ENCODE results near the gene RAP2B. TPM values are rescaled to one million over a fixed set of nuclear protein-coding genes. Genes with fewer than 3 reads are reported as not detected.

RAP2B gene
- total and polyA plus RNA-seq, 2 donors (not counting 3 experiments of a cell fraction or from before 2014, with no cell fraction given): 8.3 to 27.5 TPM

GRCh38 chr3:153130312-153130977 lies 31.6 kb upstream of the RAP2B start:
- CTCF ChIA-PET: interaction anchor here (0.9 to 1.3 kb wide), 3 partner anchors 30 to 87 kb away, joined by 3 to 5 read pairs (median 3); no protein-coding TSS in a partner anchor
- intact Hi-C loops (cut with micrococcal nuclease): no loop called here
- POLR2A ChIA-PET: interaction anchor here (0.9 to 1.6 kb wide), 2 partner anchors 31 to 43 kb away, joined by 3 to 4 read pairs; no protein-coding TSS in a partner anchor
- dilution Hi-C loops (cut with MboI; ENCODE audit: extremely low pct_ligation_motif_present, low sequenced_read_pairs): no loop called here
- DNase-seq (ENCODE audit: low read depth, low spot score) (peak; percentile 71), FAIRE-seq (peak; percentile 74)
- Histone ChIP-seq H3K9me1 (replicated peaks; ENCODE audit: control insufficient read depth, extremely low read depth, insufficient read depth, low read length) (no peaks in the 10 kb centered on the region), H3K4me1 (ENCODE audit: control insufficient read depth, extremely low read depth, insufficient read depth, low read length) (peaks cover 10% of the 10 kb centered on the region), H3K36me3 (ENCODE audit: control insufficient read depth in 2 of 2, extremely low read depth in 1 of 2, insufficient read depth in 2 of 2, low read length in 2 of 2) (no peaks in the 10 kb centered on the region), H3K4me3 (replicated peaks in 1 of 3; ENCODE audit: insufficient read depth in 1 of 3, low read depth in 1 of 3, low read length in 3 of 3) (no peak overlapping the region), H3K4me2 (ENCODE audit: insufficient read depth, low read length) (peak overlapping the region; percentile 70), H4K20me1 (replicated peaks; ENCODE audit: control insufficient read depth, extremely low read depth, insufficient read depth, low read length) (no peaks in the 10 kb centered on the region), H3K27ac (ENCODE audit: insufficient read depth, low read depth, low read length) (peak overlapping the region; percentile 62), H3K27me3 (ENCODE audit: control insufficient read depth in 2 of 2, insufficient read depth in 2 of 2, low read length in 2 of 2) (no peaks in the 10 kb centered on the region), H3K79me2 (ENCODE audit: control insufficient read depth, insufficient read depth, low read length) (no peaks in the 10 kb centered on the region), H3K9me3 (replicated peaks; ENCODE audit: control insufficient read depth, insufficient read depth, low read length) (no peaks in the 10 kb centered on the region), H3K9ac (replicated peaks; ENCODE audit: extremely low read depth, insufficient read depth, low read length) (peak overlapping the region; percentile 61), H2AFZ (ENCODE audit: low read depth, low read length) (no peak overlapping the region)
- BruUV-seq (replicated peaks): TSS peak; percentile 64
- TF ChIP-seq JUN (IDR thresholded peaks at IDR 0.05; ENCODE audit: borderline replicate concordance, insufficient read depth, insufficient read length, low read depth) (peak; percentile 82), FOS (IDR thresholded peaks at IDR 0.05; ENCODE audit: borderline replicate concordance, insufficient read depth, low read length) (peak; percentile 89), GATA2 (IDR thresholded peaks at IDR 0.05; ENCODE audit: insufficient read depth, insufficient read length, low read depth, low read length) (no peak)

GRCh38 chr3:153137626-153138025 lies 24.4 kb upstream of the RAP2B start:
- no peaks in the 10 kb centered on the region for H4K20me1 ChIP-seq (replicated peaks; ENCODE audit: control insufficient read depth, extremely low read depth, insufficient read depth, low read length)
- no peak for DNase-seq (ENCODE audit: low read depth, low spot score)
- H3K36me3 ChIP-seq (ENCODE audit: control insufficient read depth in 2 of 2, extremely low read depth in 1 of 2, insufficient read depth in 2 of 2, low read length in 2 of 2): no peaks in the 10 kb centered on the region
- ChIA-PET POLR2A (no interaction called here), CTCF (no interaction called here)
- no peak overlapping the region for H3K9ac ChIP-seq (replicated peaks; ENCODE audit: extremely low read depth, insufficient read depth, low read length)
- no peak for FAIRE-seq
- BruUV-seq (replicated peaks): no TSS peak
- no peak for TF ChIP-seq GATA2 (IDR thresholded peaks at IDR 0.05; ENCODE audit: insufficient read depth, insufficient read length, low read depth, low read length)
- TF ChIP-seq FOS (IDR thresholded peaks at IDR 0.05; ENCODE audit: borderline replicate concordance, insufficient read depth, low read length): no peak
- TF ChIP-seq POLR2A (IDR thresholded peaks at IDR 0.05; ENCODE audit: low read depth, low read length): no peak
- no peak for TF ChIP-seq MYC (IDR thresholded peaks at IDR 0.05; ENCODE audit: low read depth, low read length)
- TF ChIP-seq, protein P1, sequence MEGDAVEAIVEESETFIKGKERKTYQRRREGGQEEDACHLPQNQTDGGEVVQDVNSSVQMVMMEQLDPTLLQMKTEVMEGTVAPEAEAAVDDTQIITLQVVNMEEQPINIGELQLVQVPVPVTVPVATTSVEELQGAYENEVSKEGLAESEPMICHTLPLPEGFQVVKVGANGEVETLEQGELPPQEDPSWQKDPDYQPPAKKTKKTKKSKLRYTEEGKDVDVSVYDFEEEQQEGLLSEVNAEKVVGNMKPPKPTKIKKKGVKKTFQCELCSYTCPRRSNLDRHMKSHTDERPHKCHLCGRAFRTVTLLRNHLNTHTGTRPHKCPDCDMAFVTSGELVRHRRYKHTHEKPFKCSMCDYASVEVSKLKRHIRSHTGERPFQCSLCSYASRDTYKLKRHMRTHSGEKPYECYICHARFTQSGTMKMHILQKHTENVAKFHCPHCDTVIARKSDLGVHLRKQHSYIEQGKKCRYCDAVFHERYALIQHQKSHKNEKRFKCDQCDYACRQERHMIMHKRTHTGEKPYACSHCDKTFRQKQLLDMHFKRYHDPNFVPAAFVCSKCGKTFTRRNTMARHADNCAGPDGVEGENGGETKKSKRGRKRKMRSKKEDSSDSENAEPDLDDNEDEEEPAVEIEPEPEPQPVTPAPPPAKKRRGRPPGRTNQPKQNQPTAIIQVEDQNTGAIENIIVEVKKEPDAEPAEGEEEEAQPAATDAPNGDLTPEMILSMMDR (IDR thresholded peaks at IDR 0.05; ENCODE audit: extremely low read depth in 1 of 2, insufficient read depth in 1 of 2, low read depth in 1 of 2, low read length in 2 of 2): no peak
- TF ChIP-seq EZH2 (IDR thresholded peaks at IDR 0.05; ENCODE audit: borderline replicate concordance, low read depth, low read length, severe bottlenecking): no peak
- TF ChIP-seq JUN (IDR thresholded peaks at IDR 0.05; ENCODE audit: borderline replicate concordance, insufficient read depth, insufficient read length, low read depth): no peak
- no peak for TF ChIP-seq POLR2AphosphoS5 (IDR thresholded peaks at IDR 0.05; ENCODE audit: insufficient read depth, low read depth, low read length)
- TF ChIP-seq MAX (IDR thresholded peaks at IDR 0.05; ENCODE audit: insufficient read depth, insufficient read length): no peak
- no peaks in the 10 kb centered on the region for H3K9me3 ChIP-seq (replicated peaks; ENCODE audit: control insufficient read depth, insufficient read depth, low read length)
- dilution Hi-C loops (cut with MboI; ENCODE audit: extremely low pct_ligation_motif_present, low sequenced_read_pairs) (no loop called here), intact Hi-C loops (cut with micrococcal nuclease) (loop anchor here (1.0 kb wide), 3 partner anchors 25 to 85 kb away; partner anchors contain the start of gene RAP2B)
- no peak overlapping the region for H3K4me2 ChIP-seq (ENCODE audit: insufficient read depth, low read length)
- no peaks in the 10 kb centered on the region for H3K9me1 ChIP-seq (replicated peaks; ENCODE audit: control insufficient read depth, extremely low read depth, insufficient read depth, low read length)
- H3K27me3 ChIP-seq (ENCODE audit: control insufficient read depth in 2 of 2, insufficient read depth in 2 of 2, low read length in 2 of 2): no peaks in the 10 kb centered on the region
- no peak overlapping the region for H3K4me3 ChIP-seq (replicated peaks in 1 of 3; ENCODE audit: insufficient read depth in 1 of 3, low read depth in 1 of 3, low read length in 3 of 3)
- peak overlapping the region; percentile 97 for H3K27ac ChIP-seq (ENCODE audit: insufficient read depth, low read depth, low read length)
- no peak overlapping the region for H2AFZ ChIP-seq (ENCODE audit: low read depth, low read length)
- H3K4me1 ChIP-seq (ENCODE audit: control insufficient read depth, extremely low read depth, insufficient read depth, low read length): peaks cover 30% of the 10 kb centered on the region
- H3K79me2 ChIP-seq (ENCODE audit: control insufficient read depth, insufficient read depth, low read length): no peaks in the 10 kb centered on the region

Measured in endothelial cell of umbilical vein (primary cell).